OCI-LY7 (cell line): ENCODE measurements around the gene NPY4R2. TPM values are rescaled to one million over a fixed set of nuclear protein-coding genes. Genes with fewer than 3 reads are reported as not detected.
"Not testable (repeated sequence)": the region's sequence is repeated elsewhere in the genome, so short reads cannot be mapped to it uniquely, and the experiment has no call there.

Experiments used
- BruUV-seq: library from RNA; stranded (reverse); fragments of 400-500 nt; replicated peaks from 2 replicates; lab custom pipeline; 2021; lab: Mats Ljungman, UMichigan
- CTCF ChIA-PET: fragments of 300-600 bp; sonication (Branson Sonifier 250); formaldehyde crosslinking; loops from one replicate; lab custom pipeline; 2022; ENCODE audit warnings: antibody characterized with exemption; ENCODE audit not compliant: unreplicated experiment; lab: Charles Lee
- POLR2A ChIA-PET: fragments of 300-600 bp; sonication (Branson Sonifier 250); formaldehyde crosslinking; loops from one replicate; lab custom pipeline; 2022; ENCODE audit warnings: antibody characterized with exemption; lab: Charles Lee
- DNase-seq: peaks from one replicate; pipeline ENCODE4 v3.0.0-alpha.2; 2015; ENCODE audit warnings: low spot score
- H2AFZ ChIP-seq: fragments of 200-600 bp; sonication (generic), shearing (Covaris generic); 2 replicates; pipeline ENCODE4 v1.6.1; 2014; ENCODE audit warnings: mild to moderate bottlenecking, antibody characterized with exemption, low read length, moderate library complexity
- H3K27ac ChIP-seq: fragments of 200-600 bp; sonication (generic); 2 replicates; pipeline ENCODE4 v1.5.1; 2014; ENCODE audit warnings: mixed run types, low read depth, mild to moderate bottlenecking, moderate library complexity, low read length, inconsistent platforms; ENCODE audit not compliant: poor library complexity, severe bottlenecking
- H3K36me3 ChIP-seq: fragments of 200-600 bp; sonication (generic); 2 replicates; pipeline ENCODE4 v1.6.1; 2014; ENCODE audit warnings: mild to moderate bottlenecking, antibody characterized with exemption, low read length, moderate library complexity, mixed read lengths; ENCODE audit not compliant: insufficient read depth
- H3K4me1 ChIP-seq: fragments of 200-600 bp; sonication (generic); 2 replicates; pipeline ENCODE4 v1.5.1; 2014; ENCODE audit warnings: mild to moderate bottlenecking, low read length; ENCODE audit not compliant: insufficient read depth, poor library complexity, severe bottlenecking
- H3K4me2 ChIP-seq: fragments of 200-600 bp; sonication (generic); 2 replicates; pipeline ENCODE4 v1.6.1; 2014; ENCODE audit warnings: mild to moderate bottlenecking, low read length
- H3K4me3 ChIP-seq: fragments of 200-600 bp; sonication (generic); 2 replicates; pipeline ENCODE4 v1.5.1; 2014; ENCODE audit warnings: mild to moderate bottlenecking, low read depth, low read length; ENCODE audit not compliant: poor library complexity, severe bottlenecking
- H3K79me2 ChIP-seq: fragments of 200-600 bp; sonication (generic); 2 replicates; pipeline ENCODE4 v1.6.1; 2016; ENCODE audit warnings: low read depth, mild to moderate bottlenecking, low read length, moderate library complexity, mixed read lengths; ENCODE audit not compliant: insufficient read depth
- H3K9me2 ChIP-seq: fragments of 200-600 bp; sonication (generic); 2 replicates; pipeline ENCODE4 v1.6.1; 2016; ENCODE audit warnings: mild to moderate bottlenecking, low read length, mixed read lengths; ENCODE audit not compliant: insufficient read depth
- H3K9me3 ChIP-seq: fragments of 200-600 bp; sonication (generic); 2 replicates; pipeline ENCODE4 v1.6.1; 2014; ENCODE audit warnings: mild to moderate bottlenecking, mixed run types, low read length, mixed read lengths
- H4K20me1 ChIP-seq: fragments of 200-600 bp; sonication (generic); 2 replicates; pipeline ENCODE4 v1.6.1; 2014; ENCODE audit warnings: mild to moderate bottlenecking, antibody characterized with exemption, low read length, moderate library complexity, mixed read lengths; ENCODE audit not compliant: insufficient read depth
- intact Hi-C: fragments of 100-400 bp; cut with micrococcal nuclease; formaldehyde crosslinking; loops from one replicate; pipeline ENCODE4 v1.10.0; 2022; ENCODE audit not compliant: unreplicated experiment
- total RNA-seq, 2 experiments: library from RNA; depleted of rRNA in 1 of 2; stranded (reverse); fragments of >200 nt in 1 of 2; shearing (Covaris generic) in 1 of 2; gene quantifications; 2 replicates each; pipeline ENCODE4 v1.2.3, GENCODE V29; 2014 to 2022

The NPY4R2 gene
- total RNA-seq, 2 experiments from 2014 or later, result not detected

- H2AFZ ChIP-seq, BruUV-seq, intact Hi-C loops, CTCF ChIA-PET, H3K4me1 ChIP-seq, DNase-seq, H3K27ac ChIP-seq, H3K4me3 ChIP-seq, H3K4me2 ChIP-seq, H3K9me2 ChIP-seq, H3K79me2 ChIP-seq, H3K9me3 ChIP-seq, H3K36me3 ChIP-seq, H4K20me1 ChIP-seq, POLR2A ChIA-PET: not testable (repeated sequence)
Measured at GRCh38 chr10:47937634-47938033, 19.2 kb downstream of the NPY4R2 start.

- H3K79me2 ChIP-seq, H3K4me1 ChIP-seq, CTCF ChIA-PET, H4K20me1 ChIP-seq, H3K27ac ChIP-seq, H2AFZ ChIP-seq, H3K36me3 ChIP-seq, intact Hi-C loops, POLR2A ChIA-PET, H3K9me3 ChIP-seq, DNase-seq, H3K4me2 ChIP-seq, H3K4me3 ChIP-seq, BruUV-seq, H3K9me2 ChIP-seq: not testable (repeated sequence)
Measured at GRCh38 chr10:47940821-47941220, 22.4 kb downstream of the NPY4R2 start.

- CTCF ChIA-PET, H3K4me1 ChIP-seq, H3K9me2 ChIP-seq, H3K9me3 ChIP-seq, H3K36me3 ChIP-seq, intact Hi-C loops, H3K79me2 ChIP-seq, POLR2A ChIA-PET, BruUV-seq, H3K4me2 ChIP-seq, H3K4me3 ChIP-seq, H3K27ac ChIP-seq, H4K20me1 ChIP-seq, DNase-seq, H2AFZ ChIP-seq: not testable (repeated sequence)
Measured at GRCh38 chr10:47941379-47941778, 22.9 kb downstream of the NPY4R2 start.

- intact Hi-C loops, H3K9me3 ChIP-seq, H2AFZ ChIP-seq, CTCF ChIA-PET, H3K9me2 ChIP-seq, BruUV-seq, POLR2A ChIA-PET, H3K27ac ChIP-seq, H3K4me3 ChIP-seq, H3K4me2 ChIP-seq, H3K4me1 ChIP-seq, H3K36me3 ChIP-seq, H4K20me1 ChIP-seq, H3K79me2 ChIP-seq, DNase-seq: not testable (repeated sequence)
Measured at GRCh38 chr10:47942351-47943019, 24.0 kb downstream of the NPY4R2 start.

GRCh38 chr10:47943328-47943727 is 24.9 kb downstream of the NPY4R2 start:
- H3K9me2 ChIP-seq, BruUV-seq, H4K20me1 ChIP-seq, DNase-seq, H3K79me2 ChIP-seq, H3K4me3 ChIP-seq, H3K4me1 ChIP-seq, CTCF ChIA-PET, H3K4me2 ChIP-seq, H3K36me3 ChIP-seq, H3K27ac ChIP-seq, intact Hi-C loops, H2AFZ ChIP-seq, H3K9me3 ChIP-seq, POLR2A ChIA-PET: not testable (repeated sequence)

- H3K4me2 ChIP-seq, CTCF ChIA-PET, POLR2A ChIA-PET, H3K27ac ChIP-seq, H3K79me2 ChIP-seq, H3K36me3 ChIP-seq, DNase-seq, H2AFZ ChIP-seq, intact Hi-C loops, H3K4me3 ChIP-seq, H4K20me1 ChIP-seq, H3K4me1 ChIP-seq, H3K9me2 ChIP-seq, BruUV-seq, H3K9me3 ChIP-seq: not testable (repeated sequence)
Measured at GRCh38 chr10:47947424-47947823, 29.0 kb downstream of the NPY4R2 start.
